NCI-H524 treated with DMSO at 0.1 percent for 48 hours (cell line): Measurements from ENCODE around the gene DNASE1L2.
A peak's percentile ranks its signal among the peaks of the same experiment; 100 is the strongest.

Experiments
- DNase-seq: peaks from one replicate; lab custom pipeline; 2025; lab: John Stamatoyannopoulos, UW

The DNASE1L2 gene

GRCh38 chr16:2270588-2271470 lies 34.6 kb downstream of the DNASE1L2 start:
- no peak for DNase-seq

GRCh38 chr16:2271848-2272461 lies 35.7 kb downstream of the DNASE1L2 start:
- DNase-seq = no peak

GRCh38 chr16:2273484-2273883 lies 37.2 kb downstream of the DNASE1L2 start:
- DNase-seq = no peak

- no peak for DNase-seq
Measured at GRCh38 chr16:2273931-2274330, 37.7 kb downstream of the DNASE1L2 start.

GRCh38 chr16:2275476-2276367 lies 39.5 kb downstream of the DNASE1L2 start:
- DNase-seq = no peak

GRCh38 chr16:2276368-2277195 lies 40.3 kb downstream of the DNASE1L2 start:
- DNase-seq = no peak

- no peak for DNase-seq
Measured at GRCh38 chr16:2277466-2278271, 41.4 kb downstream of the DNASE1L2 start.

GRCh38 chr16:2278272-2278608 lies 42.0 kb downstream of the DNASE1L2 start:
- no peak for DNase-seq

- peak; percentile 86 for DNase-seq
Measured at GRCh38 chr16:2278956-2279800, 42.9 kb downstream of the DNASE1L2 start.

GRCh38 chr16:2280461-2280860 lies 44.2 kb downstream of the DNASE1L2 start:
- DNase-seq = no peak

- no peak for DNase-seq
Measured at GRCh38 chr16:2280981-2281542, 44.8 kb downstream of the DNASE1L2 start.

GRCh38 chr16:2282262-2282661 lies 46.0 kb downstream of the DNASE1L2 start:
- DNase-seq = no peak

- DNase-seq = peak; percentile 65
Measured at GRCh38 chr16:2282866-2283555, 46.8 kb downstream of the DNASE1L2 start.

- no peak for DNase-seq
Measured at GRCh38 chr16:2284001-2284770, 47.9 kb downstream of the DNASE1L2 start.

GRCh38 chr16:2284797-2285576 lies 48.7 kb downstream of the DNASE1L2 start:
- no peak for DNase-seq

- DNase-seq = no peak
Measured at GRCh38 chr16:2285731-2286191, 49.5 kb downstream of the DNASE1L2 start.

GRCh38 chr16:2286550-2286949 lies 50.3 kb downstream of the DNASE1L2 start:
- no peak for DNase-seq
